Measurements from ENCODE around the gene EGFLAM. TPM values are rescaled to one million over a fixed set of nuclear protein-coding genes. Genes with fewer than 3 reads are reported as not detected.

EGFLAM gene
- total and polyA plus RNA-seq, 9 of the 15 experiments (the other 6 are each of a cell fraction or from before 2014, with no cell fraction given): 0.09 to 2.5 (median 1.0) TPM

- ATAC-seq: no peak
- intact Hi-C loops (cut with micrococcal nuclease): no loop called here
- no peak for FAIRE-seq
- TF ChIP-seq PREB (CRISPR knock-in tag; IDR thresholded peaks at IDR 0.05) (no peak), LEF1 (IDR thresholded peaks at IDR 0.05) (no peak), ELK1 (CRISPR knock-in tag; IDR thresholded peaks at IDR 0.05) (no peak), PRDM10 (IDR thresholded peaks at IDR 0.05; ENCODE audit: partially characterized antibody) (no peak), CHD4 (IDR thresholded peaks at IDR 0.05; ENCODE audit: insufficient read depth, insufficient replicate concordance, low read depth, low read length, poor library complexity, severe bottlenecking) (no peak), E2F5 (CRISPR knock-in tag; IDR thresholded peaks at IDR 0.05) (no peak), ZNF212 (CRISPR knock-in tag; IDR thresholded peaks at IDR 0.05) (no peak)
Measured at GRCh38 chr5:38319491-38319890, 61.1 kb downstream of the EGFLAM start.

More at GRCh38 chr5:38319491-38319890, 61.1 kb downstream of the EGFLAM start:
- no peak overlapping the region for H3K27ac ChIP-seq (ENCODE audit: extremely low read depth, low read depth, low read length)
- in situ Hi-C loops (cut with MboI): no loop called here
- CTCF ChIA-PET (ENCODE audit: low intra/inter-chr PET ratio): no interaction called here
- no peak overlapping the region for H2AFZ ChIP-seq (ENCODE audit: low read depth, low read length)
- no peak overlapping the region for H3K4me2 ChIP-seq (ENCODE audit: insufficient read depth, low read length)
- H3K36me3 ChIP-seq (ENCODE audit: control insufficient read depth, insufficient read depth, low read length): no peaks in the 10 kb centered on the region
- BruUV-seq (replicated peaks): no TSS peak
- no peaks in the 10 kb centered on the region for H3K4me1 ChIP-seq (replicated peaks in 1 of 2; ENCODE audit: control insufficient read depth in 2 of 2, insufficient read depth in 2 of 2, low read length in 2 of 2)
- peaks cover 0 to 5% of the 10 kb centered on the region in 2 experiments; a peak in 2 of 5 replicates for H3K27me3 ChIP-seq (ENCODE audit: control insufficient read depth in 2 of 2, insufficient read depth in 2 of 2, low read length in 2 of 2)
- no peak for DNase-seq (ENCODE audit: extremely low read depth in 1 of 4, low spot score in 3 of 4)
- H3K79me2 ChIP-seq (ENCODE audit: control insufficient read depth, insufficient read depth, low read length): no peaks in the 10 kb centered on the region
- WGBS (ENCODE audit: insufficient coverage, low coverage, missing lambda C conversion rate): 12% methylated on average over 3 of the region's 3 CpGs
- H3K4me3 ChIP-seq: no peak overlapping the region
- POLR2A ChIA-PET: no interaction called here
- no peak overlapping the region for H3K9ac ChIP-seq (ENCODE audit: insufficient read depth in 1 of 2, low read depth in 2 of 2, low read length in 2 of 2)
- no peaks in the 10 kb centered on the region for H3K9me1 ChIP-seq (ENCODE audit: control insufficient read depth, insufficient read depth, low read length)
- H3K9me3 ChIP-seq (replicated peaks; ENCODE audit: control insufficient read depth, insufficient read depth, low read depth, low read length): no peaks in the 10 kb centered on the region
- no peaks in the 10 kb centered on the region for H4K20me1 ChIP-seq (replicated peaks; ENCODE audit: control insufficient read depth, insufficient read depth, low read length)

Data from K562 (cell line).